SK-N-SH treated with all-trans-retinoic acid at 6 μM for 48 hours (cell line): ENCODE data around the gene LRTM1.

ENCODE experiments used
- ESRRG ChIP-seq: fragments of 250-450 bp; sonication (Bioruptor Pico); IDR thresholded peaks from 2 replicates; pipeline ENCODE4 v1.6.1; 2021; ENCODE audit warnings: mild to moderate bottlenecking
- PATZ1 ChIP-seq: fragments of 250-450 bp; sonication (Bioruptor Pico); IDR thresholded peaks from 2 replicates; pipeline ENCODE4 v1.8.0; 2020; ENCODE audit warnings: mild to moderate bottlenecking, moderate library complexity, borderline replicate concordance
- SNAI2 ChIP-seq: fragments of 250-450 bp; sonication (Bioruptor Pico); IDR thresholded peaks from 2 replicates; pipeline ENCODE4 v1.5.0; 2020; ENCODE audit warnings: mild to moderate bottlenecking, moderate library complexity
- ZFP30 ChIP-seq: fragments of 450-650 bp; formaldehyde crosslinking; IDR thresholded peaks from 2 replicates; pipeline ENCODE4 v1.5.0; 2022; ENCODE audit warnings: mild to moderate bottlenecking, moderate library complexity
- ZNF70 ChIP-seq: fragments of 450-650 bp; formaldehyde crosslinking; IDR thresholded peaks from 2 replicates; pipeline ENCODE4 v1.5.0; 2020; ENCODE audit warnings: mild to moderate bottlenecking, moderate library complexity

DNA sequence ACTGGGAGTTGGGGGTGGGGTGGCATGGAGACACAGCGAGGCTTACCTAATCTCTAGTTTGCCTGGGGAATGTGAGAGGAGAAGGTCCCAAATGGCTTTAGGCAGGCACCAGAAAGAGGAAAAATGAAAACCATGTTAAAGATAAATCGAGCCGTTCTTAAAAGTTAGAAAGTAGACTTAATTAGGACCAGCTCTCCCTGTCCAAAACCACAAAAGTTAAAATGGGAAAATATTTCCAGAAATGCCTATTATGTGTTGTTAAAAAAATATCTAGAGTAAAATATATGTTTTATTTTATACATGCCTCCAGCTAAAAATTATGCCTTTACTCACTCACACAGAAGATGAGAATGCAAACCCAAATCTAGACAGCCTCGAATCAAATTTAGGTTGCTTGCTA is 50.1 kb downstream of the LRTM1 start:
- no peak for TF ChIP-seq ZNF70
- TF ChIP-seq PATZ1, result no peak
- TF ChIP-seq SNAI2 (CRISPR knock-in tag), result no peak
- no peak for TF ChIP-seq ESRRG (CRISPR knock-in tag)
- no peak for TF ChIP-seq ZFP30
